HG03571 (cell line): Measurements from ENCODE around the gene ZNF146.
"Not testable (repeated sequence)": the region's sequence is repeated elsewhere in the genome, so short reads cannot be mapped to it uniquely, and the experiment has no call there.

Experiments
- ATAC-seq: cut with Tn5 transposase; IDR thresholded peaks from one replicate; pipeline ENCODE4 v1.9.1; 2021; ENCODE audit not compliant: unreplicated experiment

Gene ZNF146

GRCh38 chr19:36233626-36234025 lies 18.7 kb downstream of the ZNF146 start:
- ATAC-seq, result not testable (repeated sequence)

GRCh38 chr19:36236304-36236945 lies 21.5 kb downstream of the ZNF146 start:
- no peak for ATAC-seq

- ATAC-seq, result no peak
These were observed 22.0 kb downstream of the ZNF146 start for GRCh38 chr19:36236946-36237310.

- no peak for ATAC-seq
These were observed 29.2 kb downstream of the ZNF146 start for GRCh38 chr19:36244066-36244465.

GRCh38 chr19:36245210-36246005 lies 30.5 kb downstream of the ZNF146 start:
- no peak for ATAC-seq

- ATAC-seq, result no peak
These were observed 31.1 kb downstream of the ZNF146 start for GRCh38 chr19:36246006-36246481.

- ATAC-seq, result no peak
These were observed 37.1 kb downstream of the ZNF146 start for GRCh38 chr19:36252047-36252446.

- no peak for ATAC-seq
These were observed 39.9 kb downstream of the ZNF146 start for GRCh38 chr19:36254848-36255247.

GRCh38 chr19:36255316-36255715 lies 40.4 kb downstream of the ZNF146 start:
- ATAC-seq, result no peak

- ATAC-seq, result no peak
These were observed 41.2 kb downstream of the ZNF146 start for GRCh38 chr19:36256064-36256463.

- ATAC-seq, result no peak
These were observed 42.1 kb downstream of the ZNF146 start for GRCh38 chr19:36256853-36257519.

- no peak for ATAC-seq
These were observed 42.6 kb downstream of the ZNF146 start for GRCh38 chr19:36257520-36257876.

GRCh38 chr19:36258028-36258875 lies 43.3 kb downstream of the ZNF146 start:
- ATAC-seq, result no peak

GRCh38 chr19:36259211-36259610 lies 44.3 kb downstream of the ZNF146 start:
- no peak for ATAC-seq

- no peak for ATAC-seq
These were observed 50.2 kb downstream of the ZNF146 start for GRCh38 chr19:36265064-36265463.

GRCh38 chr19:36265856-36266374 lies 51.0 kb downstream of the ZNF146 start:
- ATAC-seq, result no peak

GRCh38 chr19:36266375-36266961 lies 51.6 kb downstream of the ZNF146 start:
- no peak for ATAC-seq

GRCh38 chr19:36267061-36267845 lies 52.3 kb downstream of the ZNF146 start:
- no peak for ATAC-seq

GRCh38 chr19:36268081-36268480 lies 53.2 kb downstream of the ZNF146 start:
- ATAC-seq, result not testable (repeated sequence)

- ATAC-seq, result not testable (repeated sequence)
These were observed 53.7 kb downstream of the ZNF146 start for GRCh38 chr19:36268591-36268990.
